CD14-positive monocyte (primary cell): ENCODE results near the gene OXSR1. TPM values are rescaled to one million over a fixed set of nuclear protein-coding genes. Genes with fewer than 3 reads are reported as not detected.

Source experiments
- DNase-seq, 3 donors: peaks; one replicate each; pipeline ENCODE4 v3.0.0-alpha.2; 2011 to 2022
- H2AFZ ChIP-seq: 2 replicates; pipeline ENCODE4 v1.6.0; 2012; ENCODE audit warnings: mild to moderate bottlenecking, low read depth, low read length, inconsistent platforms; ENCODE audit not compliant: insufficient read depth, poor library complexity, severe bottlenecking
- H3K27ac ChIP-seq, 2 donors: 1 replicate in 1 of 2; 2 replicates in 1 of 2; pipeline ENCODE4 v1.5.1; 2012 to 2013; ENCODE audit warnings: low read length in 2 of 2, control low read depth in 1 of 2, inconsistent platforms in 1 of 2, low read depth in 1 of 2, mild to moderate bottlenecking in 1 of 2
- H3K27me3 ChIP-seq, 2 donors: one replicate each; pipeline versions ENCODE4 v1.6.0 to v1.6.1; 2011 to 2013; ENCODE audit warnings: low read length in 2 of 2; ENCODE audit not compliant: control insufficient read depth in 2 of 2, insufficient read depth in 2 of 2
- H3K36me3 ChIP-seq, 2 donors: replicated peaks in 1 of 2; 1 replicate in 1 of 2; 2 replicates in 1 of 2; pipeline versions ENCODE4 v1.5.1 to v1.6.1; 2012 to 2013; ENCODE audit warnings: low read length in 2 of 2, control low read depth in 1 of 2, inconsistent platforms in 1 of 2, mild to moderate bottlenecking in 1 of 2; ENCODE audit not compliant: insufficient read depth in 2 of 2, control insufficient read depth in 1 of 2
- H3K4me1 ChIP-seq, 2 donors: 1 replicate in 1 of 2; 2 replicates in 1 of 2; pipeline versions ENCODE4 v1.5.1 to v1.6.1; 2012 to 2013; ENCODE audit warnings: low read length in 2 of 2, control low read depth in 1 of 2, inconsistent platforms in 1 of 2, mild to moderate bottlenecking in 1 of 2, moderate library complexity in 1 of 2; ENCODE audit not compliant: insufficient read depth in 2 of 2, control insufficient read depth in 1 of 2
- H3K4me2 ChIP-seq: replicated peaks from 2 replicates; pipeline ENCODE3; 2012; ENCODE audit warnings: low read length, moderate library complexity, mild to moderate bottlenecking; ENCODE audit not compliant: poor library complexity, severe bottlenecking; ENCODE audit errors: extremely low read depth
- H3K4me3 ChIP-seq, 3 experiments: fragments of 200-600 bp in 1 of 3; sonication (generic) in 1 of 3; replicated peaks in 1 of 3; 1 replicate in 2 of 3; 2 replicates in 1 of 3; pipeline ENCODE4 v1.5.1; 2011 to 2013; ENCODE audit warnings: low read length in 3 of 3, mild to moderate bottlenecking in 3 of 3, control low read depth in 2 of 3, low read depth in 2 of 3, inconsistent platforms in 1 of 3, moderate library complexity in 1 of 3
- H3K79me2 ChIP-seq: 2 replicates; pipeline ENCODE4 v1.6.0; 2012; ENCODE audit warnings: mild to moderate bottlenecking, control low read depth, inconsistent platforms, low read length, moderate library complexity; ENCODE audit not compliant: insufficient read depth
- H3K9ac ChIP-seq: 2 replicates; pipeline ENCODE4 v1.6.0; 2017; ENCODE audit warnings: low read length, mild to moderate bottlenecking; ENCODE audit not compliant: insufficient read depth, poor library complexity, severe bottlenecking
- H3K9me3 ChIP-seq, 2 donors: replicated peaks in 1 of 2; 1 replicate in 1 of 2; 2 replicates in 1 of 2; pipeline versions ENCODE4 v1.5.1 to v1.6.1; 2012 to 2013; ENCODE audit warnings: low read length in 2 of 2, control low read depth in 1 of 2; ENCODE audit not compliant: control insufficient read depth in 1 of 2, insufficient read depth in 1 of 2
- H4K20me1 ChIP-seq: 2 replicates; pipeline ENCODE4 v1.6.0; 2012; ENCODE audit warnings: mild to moderate bottlenecking, low read length, control low read depth, moderate library complexity; ENCODE audit not compliant: insufficient read depth
- H3K27ac Mint-ChIP-seq, 7 donors: one replicate each; pipeline ENCODE4 v1.8.0; 2020; ENCODE audit warnings: mild to moderate bottlenecking in 7 of 7, mixed read lengths in 7 of 7, moderate library complexity in 6 of 7, inconsistent platforms in 2 of 7
- H3K27me3 Mint-ChIP-seq, 3 donors: one replicate each; pipeline ENCODE4 v1.8.0; 2021 to 2022; ENCODE audit warnings: low read depth in 3 of 3, mild to moderate bottlenecking in 3 of 3, mixed read lengths in 3 of 3, moderate library complexity in 3 of 3, inconsistent platforms in 1 of 3
- H3K36me3 Mint-ChIP-seq, 2 donors: one replicate each; pipeline ENCODE4 v1.8.0; 2020; ENCODE audit warnings: mixed read lengths in 2 of 2, inconsistent platforms in 1 of 2, mild to moderate bottlenecking in 1 of 2
- H3K4me1 Mint-ChIP-seq: one replicate; pipeline ENCODE4 v1.8.0; 2020; ENCODE audit warnings: mild to moderate bottlenecking, mixed read lengths
- H3K4me3 Mint-ChIP-seq, 2 donors: one replicate each; pipeline ENCODE4 v1.8.0; 2020; ENCODE audit warnings: mild to moderate bottlenecking in 2 of 2, mixed read lengths in 2 of 2, moderate library complexity in 1 of 2
- H3K9me3 Mint-ChIP-seq, 7 donors: one replicate each; pipeline ENCODE4 v1.8.0; 2020 to 2022; ENCODE audit warnings: mixed read lengths in 7 of 7, mild to moderate bottlenecking in 6 of 7, moderate library complexity in 6 of 7, inconsistent platforms in 2 of 7
- WGBS: methylation state at CpG from one replicate; pipeline ENCODE4 v1.1.5; 2013; ENCODE audit warnings: missing lambda C conversion rate; ENCODE audit not compliant: insufficient coverage; 5-methylcytosine and 5-hydroxymethylcytosine counted together
- intact Hi-C, 2 donors: fragments of 100-400 bp; cut with micrococcal nuclease; formaldehyde crosslinking; loops; one replicate each; pipeline versions ENCODE4 v1.15.0 to v1.15.1; 2023
- polyA plus RNA-seq, 3 donors: library from polyadenylated mRNA; depleted of rRNA in 1 of 3; unstranded in 2 of 3; stranded (reverse) in 1 of 3; fragments of 300-500 nt in 2 of 3; fragments of >200 nt in 1 of 3; fragmentation: Illumina TruSeq in 2 of 3; gene quantifications; 1 replicate in 2 of 3; 2 replicates in 1 of 3; pipeline ENCODE4 v1.2.3, GENCODE V29; 2012 to 2021
- TF ChIP-seq, protein P1 (sequence below): fragments of 200-600 bp; IDR thresholded peaks from one replicate; pipeline ENCODE4 v1.8.0; 2022; ENCODE audit warnings: antibody characterized with exemption, mild to moderate bottlenecking

OXSR1 gene
- polyA plus RNA-seq, 3 donors, result 9.4 to 20.3 (median 12.3) TPM

DNA sequence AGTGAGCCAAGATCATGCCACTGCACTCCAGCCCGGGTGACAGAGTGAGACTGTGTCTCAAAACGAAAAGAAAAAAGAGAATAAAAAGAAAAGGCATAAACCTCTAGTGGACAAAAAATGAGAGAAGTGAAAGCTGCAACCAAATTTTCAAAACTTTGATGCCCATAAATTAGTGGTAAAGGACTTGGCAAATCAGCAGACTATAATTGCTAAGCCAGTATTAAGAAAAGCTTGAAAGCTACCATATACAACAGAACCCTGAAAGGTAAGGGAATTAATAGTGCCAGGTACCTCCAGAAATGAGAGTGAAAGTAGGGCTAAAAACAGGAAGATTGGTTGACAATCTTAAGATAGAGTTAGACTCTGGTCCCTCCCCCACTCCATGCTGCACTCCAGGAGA lies 67.4 kb downstream of the OXSR1 start:
- peaks cover 15% of the 10 kb centered on the region in 2 donors for H3K4me1 ChIP-seq
- no peak overlapping the region for H3K4me3 ChIP-seq
- H3K9me3 Mint-ChIP-seq, result peaks cover 0 to 3% (median 2%) of the 10 kb centered on the region in 7 donors
- TF ChIP-seq, protein P1, sequence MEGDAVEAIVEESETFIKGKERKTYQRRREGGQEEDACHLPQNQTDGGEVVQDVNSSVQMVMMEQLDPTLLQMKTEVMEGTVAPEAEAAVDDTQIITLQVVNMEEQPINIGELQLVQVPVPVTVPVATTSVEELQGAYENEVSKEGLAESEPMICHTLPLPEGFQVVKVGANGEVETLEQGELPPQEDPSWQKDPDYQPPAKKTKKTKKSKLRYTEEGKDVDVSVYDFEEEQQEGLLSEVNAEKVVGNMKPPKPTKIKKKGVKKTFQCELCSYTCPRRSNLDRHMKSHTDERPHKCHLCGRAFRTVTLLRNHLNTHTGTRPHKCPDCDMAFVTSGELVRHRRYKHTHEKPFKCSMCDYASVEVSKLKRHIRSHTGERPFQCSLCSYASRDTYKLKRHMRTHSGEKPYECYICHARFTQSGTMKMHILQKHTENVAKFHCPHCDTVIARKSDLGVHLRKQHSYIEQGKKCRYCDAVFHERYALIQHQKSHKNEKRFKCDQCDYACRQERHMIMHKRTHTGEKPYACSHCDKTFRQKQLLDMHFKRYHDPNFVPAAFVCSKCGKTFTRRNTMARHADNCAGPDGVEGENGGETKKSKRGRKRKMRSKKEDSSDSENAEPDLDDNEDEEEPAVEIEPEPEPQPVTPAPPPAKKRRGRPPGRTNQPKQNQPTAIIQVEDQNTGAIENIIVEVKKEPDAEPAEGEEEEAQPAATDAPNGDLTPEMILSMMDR, result no peak
- H3K9me3 ChIP-seq, result peaks cover 0 to 4% of the 10 kb centered on the region in 2 donors
- H3K27me3 ChIP-seq, result no peaks in the 10 kb centered on the region
- no peak overlapping the region for H2AFZ ChIP-seq
- H3K4me3 Mint-ChIP-seq, result no peak overlapping the region
- H3K9ac ChIP-seq, result no peak overlapping the region
- intact Hi-C loops, result no loop called here
- H3K27ac Mint-ChIP-seq, result peak overlapping the region in 2 of 7 donors; percentile 48 to 73
- no CpG with 5 or more reads among the region's 2 CpGs for WGBS
- no peak overlapping the region for H3K4me2 ChIP-seq
- peaks cover 5% of the 10 kb centered on the region for H3K79me2 ChIP-seq
- no peaks in the 10 kb centered on the region for H3K27me3 Mint-ChIP-seq
- H3K4me1 Mint-ChIP-seq, result peaks cover 24% of the 10 kb centered on the region
- no peaks in the 10 kb centered on the region for H4K20me1 ChIP-seq
- H3K36me3 Mint-ChIP-seq, result peaks cover 71 to 74% of the 10 kb centered on the region in 2 donors
- peak overlapping the region in 1 of 2 donors; percentile 6 for H3K27ac ChIP-seq
- H3K36me3 ChIP-seq, result peaks cover 29 to 61% of the 10 kb centered on the region in 2 donors
- no peak for DNase-seq

DNA sequence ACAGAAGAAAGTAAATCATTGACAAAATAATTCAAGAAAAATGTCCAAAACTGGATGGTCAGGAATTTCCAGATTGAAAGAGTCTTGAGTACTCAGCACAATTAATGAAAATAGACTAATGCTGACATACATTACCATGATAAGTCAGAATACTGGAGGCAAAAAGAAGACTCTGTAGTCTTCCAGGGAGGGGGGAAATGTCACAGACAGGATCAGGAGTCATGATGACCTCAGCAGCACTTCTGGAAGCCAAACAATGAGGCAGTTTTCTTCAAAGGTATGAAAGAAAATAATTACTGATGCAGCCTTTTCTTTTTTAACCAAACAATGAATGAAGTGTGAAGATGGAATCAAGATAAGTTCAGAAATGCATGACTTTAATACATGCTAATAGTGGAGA lies 70.1 kb downstream of the OXSR1 start:
- no peak for DNase-seq
- Mint-ChIP-seq H3K4me3 (no peak overlapping the region), H3K36me3 (peaks cover 85 to 92% of the 10 kb centered on the region in 2 donors), H3K4me1 (peaks cover 8% of the 10 kb centered on the region), H3K9me3 (peaks cover 3 to 11% (median 5%) of the 10 kb centered on the region in 7 donors), H3K27me3 (no peaks in the 10 kb centered on the region), H3K27ac (peak overlapping the region in 1 of 7 donors; percentile 34)
- H3K9ac ChIP-seq, result no peak overlapping the region
- no peak overlapping the region for H3K4me3 ChIP-seq
- TF ChIP-seq, protein P1, result no peak
- peaks cover 44 to 81% of the 10 kb centered on the region in 2 donors for H3K36me3 ChIP-seq
- no peaks in the 10 kb centered on the region for H3K27me3 ChIP-seq
- no peaks in the 10 kb centered on the region for H3K4me1 ChIP-seq
- no peak overlapping the region for H3K4me2 ChIP-seq
- no peaks in the 10 kb centered on the region for H3K79me2 ChIP-seq
- H2AFZ ChIP-seq, result no peak overlapping the region
- peaks cover 0 to 12% of the 10 kb centered on the region in 2 donors for H3K9me3 ChIP-seq
- intact Hi-C loops, result no loop called here
- no peak overlapping the region for H3K27ac ChIP-seq
- H4K20me1 ChIP-seq, result no peaks in the 10 kb centered on the region
